Transverse colon (tissue), 4 donors: ENCODE measurements around the gene LCN12. TPM values are rescaled to one million over a fixed set of nuclear protein-coding genes. Genes with fewer than 3 reads are reported as not detected.

Source experiments
- DNase-seq: peaks from one replicate; pipeline ENCODE4 v3.0.0-alpha.2; 2019
- H3K27ac ChIP-seq, 4 donors: fragments of 200-600 bp; sonication (generic); 2 replicates each; pipeline ENCODE4 v1.5.1; 2016 to 2018; ENCODE audit warnings: inconsistent platforms in 4 of 4
- H3K27me3 ChIP-seq: fragments of 200-600 bp; sonication (generic); 2 replicates; pipeline ENCODE4 v1.5.1; 2017; ENCODE audit warnings: inconsistent platforms
- H3K36me3 ChIP-seq, 4 donors: fragments of 200-600 bp; sonication (generic); 2 replicates each; pipeline ENCODE4 v1.5.1; 2017 to 2019; ENCODE audit warnings: inconsistent platforms in 4 of 4
- H3K4me1 ChIP-seq, 4 donors: fragments of 200-600 bp; sonication (generic); 2 replicates each; pipeline ENCODE4 v1.5.1; 2017 to 2020; ENCODE audit warnings: inconsistent platforms in 4 of 4
- H3K4me3 ChIP-seq, 4 donors: fragments of 200-600 bp; sonication (generic); 1 replicate in 1 of 4; 2 replicates in 3 of 4; pipeline versions ENCODE4 v1.5.1 to v1.6.1; 2017 to 2019; ENCODE audit warnings: inconsistent platforms in 4 of 4
- H3K9me3 ChIP-seq, 2 donors: fragments of 200-600 bp; sonication (generic); 2 replicates each; pipeline ENCODE4 v1.5.1; 2017 to 2019; ENCODE audit warnings: inconsistent platforms in 2 of 2
- CTCF ChIP-seq, 5 experiments: fragments of 200-600 bp in 3 of 5; fragments of 450-650 bp in 2 of 5; sonication (generic) in 3 of 5; IDR thresholded peaks; 1 replicate in 2 of 5; 2 replicates in 3 of 5; pipeline ENCODE4 v1.5.1; 2016 to 2017; ENCODE audit warnings: antibody characterized with exemption in 5 of 5, inconsistent platforms in 3 of 5, mild to moderate bottlenecking in 2 of 5, moderate library complexity in 1 of 5
- EP300 ChIP-seq: sonication (generic); formaldehyde crosslinking; IDR thresholded peaks from one replicate; pipeline ENCODE4 v1.6.1; 2017; ENCODE audit warnings: antibody characterized with exemption, low read depth
- POLR2A ChIP-seq: fragments of 450-650 bp; IDR thresholded peaks from one replicate; pipeline ENCODE4 v1.6.1; 2016; ENCODE audit warnings: antibody characterized with exemption, mild to moderate bottlenecking, moderate library complexity
- POLR2AphosphoS5 ChIP-seq, 3 donors: sonication (generic); formaldehyde crosslinking; IDR thresholded peaks; one replicate each; pipeline ENCODE4 v1.6.1; 2016; ENCODE audit warnings: antibody characterized with exemption in 3 of 3
- WGBS, 2 donors: methylation state at CpG; one replicate each; pipeline ENCODE4 v1.1.5; 2018; ENCODE audit warnings: low coverage in 1 of 2; 5-methylcytosine and 5-hydroxymethylcytosine counted together
- in situ Hi-C, 4 donors: fragments of 200-750 bp; cut with MboI; loops; one replicate each; pipeline versions ENCODE4 v1.15.0 to v1.15.1; 2017; ENCODE audit warnings: low sequenced_read_pairs in 3 of 4, low pct_ligation_motif_present in 1 of 4, low pct_unique_long_range_greater_than_20kb in 1 of 4
- intact Hi-C: fragments of 100-400 bp; cut with DNase I; formaldehyde crosslinking; loops from one replicate; pipeline ENCODE4 v1.15.1; 2023; ENCODE audit warnings: low total_unique reads
- total RNA-seq, 4 donors: library from RNA; depleted of rRNA; stranded (reverse); fragments of >200 nt; gene quantifications; one replicate each; pipeline ENCODE4 v1.1.0, GENCODE V29; 2016

Gene LCN12
- total RNA-seq, 4 donors from 2014 or later: 1.2 to 52.7 (median 5.5) TPM

- in situ Hi-C loops: no loop called here
- intact Hi-C loops: no loop called here
- H3K27ac ChIP-seq: no peak overlapping the region
- peaks cover 0 to 3% (median under 1%) of the 10 kb centered on the region in 4 donors for H3K36me3 ChIP-seq
- no peak for TF ChIP-seq CTCF (IDR thresholded peaks at IDR 0.05)
- no peak for TF ChIP-seq POLR2AphosphoS5 (IDR thresholded peaks at IDR 0.05)
- TF ChIP-seq POLR2A: no peak
- TF ChIP-seq EP300: no peak
- no peak overlapping the region for H3K4me3 ChIP-seq
- 88% methylated on average over 32 of the region's 33 CpGs; no CpG with 5 or more reads in 1 of the 2 donors for WGBS, 2 donors
- H3K4me1 ChIP-seq: no peaks in the 10 kb centered on the region
- H3K27me3 ChIP-seq: no peaks in the 10 kb centered on the region
- no peaks in the 10 kb centered on the region for H3K9me3 ChIP-seq
- DNase-seq: no peak
Observed at GRCh38 chr9:136925414-136926153, 26.5 kb upstream of the LCN12 start.

- H3K9me3 ChIP-seq: no peaks in the 10 kb centered on the region
- TF ChIP-seq POLR2AphosphoS5 (IDR thresholded peaks at IDR 0.05): no peak
- no peak for TF ChIP-seq EP300
- H3K4me1 ChIP-seq: no peaks in the 10 kb centered on the region
- H3K27ac ChIP-seq: no peak overlapping the region
- WGBS, 2 donors: 81% methylated on average over 8 of the region's 9 CpGs; no CpG with 5 or more reads in 1 of the 2 donors
- peaks cover 0 to under 1% (median 0%) of the 10 kb centered on the region in 4 donors for H3K36me3 ChIP-seq
- in situ Hi-C loops (no loop called here), intact Hi-C loops (no loop called here)
- no peak for DNase-seq
- no peak overlapping the region for H3K4me3 ChIP-seq
- no peaks in the 10 kb centered on the region for H3K27me3 ChIP-seq
Observed at GRCh38 chr9:136926154-136926704, 25.8 kb upstream of the LCN12 start.

- Histone ChIP-seq H3K27me3 (no peaks in the 10 kb centered on the region), H3K36me3 (no peaks in the 10 kb centered on the region), H3K4me3 (no peak overlapping the region), H3K27ac (no peak overlapping the region), H3K4me1 (peaks cover 0 to 5% (median 0%) of the 10 kb centered on the region in 4 donors), H3K9me3 (no peaks in the 10 kb centered on the region)
- no peak for DNase-seq
- TF ChIP-seq EP300 (no peak), POLR2AphosphoS5 (IDR thresholded peaks at IDR 0.05) (no peak), CTCF (IDR thresholded peaks at IDR 0.05) (no peak)
- intact Hi-C loops: no loop called here
- WGBS, 2 donors: 92 to 93% methylated on average over 5 to 13 of the region's 13 CpGs
- in situ Hi-C loops: no loop called here
Observed at GRCh38 chr9:136926749-136927148, 25.3 kb upstream of the LCN12 start.

- in situ Hi-C loops (no loop called here), intact Hi-C loops (no loop called here)
- H3K27me3 ChIP-seq: no peaks in the 10 kb centered on the region
- no peak for DNase-seq
- peaks cover 0 to 9% (median 0%) of the 10 kb centered on the region in 4 donors for H3K4me1 ChIP-seq
- no peak overlapping the region for H3K4me3 ChIP-seq
- H3K9me3 ChIP-seq: no peaks in the 10 kb centered on the region
- no peaks in the 10 kb centered on the region for H3K36me3 ChIP-seq
- H3K27ac ChIP-seq: no peak overlapping the region
- TF ChIP-seq CTCF (IDR thresholded peaks at IDR 0.05) (no peak), POLR2A (no peak), POLR2AphosphoS5 (IDR thresholded peaks at IDR 0.05) (no peak), EP300 (no peak)
- WGBS, 2 donors: 77 to 90% methylated on average over 12 to 23 of the region's 23 CpGs
Observed at GRCh38 chr9:136927343-136928271, 24.5 kb upstream of the LCN12 start.
